ENCODE results near the gene MSI2.

- no peak for TF ChIP-seq YY1 (IDR thresholded peaks at IDR 0.05; ENCODE audit: insufficient read depth, insufficient read length)
- no peak for TF ChIP-seq SUZ12 (IDR thresholded peaks at IDR 0.05; ENCODE audit: extremely low read depth, insufficient read depth, insufficient read length)
- TF ChIP-seq ZNF274 (IDR thresholded peaks at IDR 0.05; ENCODE audit: low read depth, low read length), result no peak
Measured at GRCh38 chr17:57679356-57679755, 423.0 kb downstream of the MSI2 start.
